Dedifferentiated amniotic fluid mesenchymal stem cell (primary cell): ENCODE measurements around the gene MFSD12.
A peak's percentile ranks its signal among the peaks of the same experiment; 100 is the strongest.

Experiments
- DNase-seq: peaks from one replicate; pipeline ENCODE4 v3.0.0-alpha.2; 2016; ENCODE audit errors: extremely low spot score

Gene MFSD12

DNA sequence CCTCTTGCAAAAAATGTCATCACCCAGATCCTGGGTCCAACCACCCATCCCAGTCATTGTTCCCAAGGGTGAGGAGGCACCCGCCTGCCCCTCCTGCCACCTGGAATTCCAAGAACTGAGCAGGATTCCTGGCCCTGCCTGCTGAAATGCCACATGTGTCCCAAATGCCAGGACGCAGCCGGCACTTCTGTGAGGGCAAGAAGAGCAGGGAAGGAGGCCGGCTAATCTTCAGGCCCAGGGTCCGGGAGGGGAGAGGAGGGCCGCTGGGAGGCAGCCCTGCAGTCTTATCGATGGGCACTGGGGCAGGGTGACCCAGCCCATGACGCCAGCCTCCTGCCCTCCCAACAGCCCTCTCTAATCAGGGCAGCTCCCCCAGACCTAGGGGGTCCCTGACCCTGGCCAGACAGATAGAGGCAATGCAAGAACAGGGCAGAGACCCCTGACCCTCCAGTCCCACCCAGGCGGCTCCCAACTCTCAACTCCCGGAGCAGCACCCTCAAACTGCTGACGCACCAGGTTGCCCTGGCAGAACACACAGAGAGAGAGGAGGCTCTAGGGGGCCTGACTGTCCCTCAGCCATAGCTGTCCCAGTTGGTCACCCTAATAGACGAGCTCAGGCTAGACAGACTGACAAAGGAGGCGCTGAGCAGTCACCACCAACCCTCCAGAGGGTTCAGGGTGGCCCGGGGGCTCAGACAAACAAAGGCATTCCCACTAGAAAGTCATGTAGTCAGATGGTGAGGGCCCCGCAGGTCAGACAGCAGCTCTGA lies 1.5 kb downstream of the MFSD12 start:
- DNase-seq: no peak

DNA sequence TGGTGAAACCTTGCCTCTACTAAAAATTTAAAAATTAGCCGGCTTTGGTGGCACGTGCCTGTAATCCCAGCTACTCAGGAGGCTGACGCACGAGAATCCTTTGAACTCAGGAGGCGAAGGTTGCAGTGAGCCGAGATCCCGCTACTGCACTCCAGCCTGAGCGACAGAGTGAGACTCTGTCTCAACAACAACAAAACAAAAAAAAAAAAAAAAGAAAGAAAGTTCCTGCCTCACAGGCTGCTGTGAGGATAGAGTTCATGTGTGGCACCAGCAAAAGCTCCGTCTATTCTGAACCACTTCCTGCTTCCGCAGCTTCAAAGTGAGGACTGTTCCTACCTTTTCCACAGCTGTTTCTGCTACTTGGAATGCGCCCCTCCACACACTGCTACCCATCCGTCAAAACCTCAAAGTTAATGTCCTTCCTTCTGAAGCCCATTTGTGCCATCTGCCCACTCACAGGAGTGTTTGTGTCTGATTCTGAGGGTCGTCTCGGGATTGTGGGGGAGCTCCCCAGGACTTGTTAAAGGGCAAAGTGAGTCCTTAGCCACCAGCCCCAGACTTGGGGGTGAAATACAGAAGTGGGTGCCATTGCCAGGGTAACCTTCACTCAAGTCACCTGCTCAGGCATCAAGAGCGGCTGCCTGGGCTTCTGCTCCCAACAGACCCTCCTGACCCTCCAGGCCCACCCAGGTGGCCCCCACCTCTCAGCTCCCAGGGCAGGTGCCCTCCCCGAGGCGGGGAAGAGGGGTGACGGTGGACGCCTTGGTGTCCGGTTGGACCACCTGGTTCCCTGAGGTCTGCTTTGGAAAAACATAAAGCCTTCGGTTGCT lies 2.9 kb downstream of the MFSD12 start:
- no peak for DNase-seq

DNA sequence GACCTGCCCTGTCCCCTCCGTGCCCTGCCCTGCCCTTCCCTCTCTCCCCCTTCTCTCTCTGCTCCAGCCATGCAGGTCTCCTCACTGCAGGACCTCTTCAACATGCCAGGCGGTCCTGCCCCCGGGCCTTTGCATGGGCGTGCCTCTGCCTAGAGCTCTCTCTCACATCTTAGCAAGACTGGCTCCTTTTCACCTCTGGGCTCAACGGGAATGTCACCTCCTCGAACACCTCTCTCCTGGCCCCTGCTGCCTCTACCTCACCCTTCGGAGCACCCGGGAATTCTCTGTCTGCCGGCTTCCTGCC lies 5.6 kb downstream of the MFSD12 start:
- no peak for DNase-seq

DNA sequence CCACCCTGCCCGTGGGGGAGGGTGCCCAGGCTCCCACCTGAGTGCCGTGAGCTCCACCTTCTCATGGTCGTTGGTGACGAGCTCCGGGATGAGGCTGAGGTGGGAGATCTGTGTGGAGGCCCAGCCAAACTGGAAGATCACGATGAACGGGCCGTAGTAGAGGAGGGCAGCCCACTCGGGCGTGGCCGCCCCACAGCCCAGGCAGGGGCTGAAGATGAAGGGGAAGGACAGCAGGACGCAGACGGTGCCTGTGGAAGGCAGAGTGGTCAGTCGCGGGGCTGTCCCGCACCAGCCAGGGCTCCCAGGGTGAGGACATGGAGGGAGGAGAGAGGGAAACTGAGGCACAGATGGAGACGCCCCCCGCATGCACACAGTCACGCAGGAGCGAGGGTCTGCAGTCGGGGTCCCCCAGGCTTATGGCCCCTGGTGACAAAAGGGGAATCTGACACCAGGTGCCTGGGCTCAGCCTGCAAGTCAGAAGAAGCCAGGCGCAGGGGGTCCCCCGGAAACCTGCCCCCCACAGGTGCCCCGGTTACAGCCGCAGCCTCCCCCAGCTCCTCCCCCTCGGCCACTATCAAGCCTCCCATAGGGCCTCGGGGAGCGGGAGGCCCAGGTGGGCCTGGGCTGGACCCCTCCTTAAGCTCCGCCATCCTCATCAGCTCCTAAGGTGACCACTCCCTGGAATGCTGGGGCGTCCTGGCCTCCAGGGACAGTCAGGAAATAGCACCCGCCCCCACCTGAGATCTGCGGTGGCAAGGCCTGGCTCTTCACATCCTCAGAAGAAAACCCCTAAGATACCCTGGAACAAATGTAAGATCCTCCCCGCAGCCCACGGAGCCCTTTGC lies 6.2 kb downstream of the MFSD12 start:
- no peak for DNase-seq

DNA sequence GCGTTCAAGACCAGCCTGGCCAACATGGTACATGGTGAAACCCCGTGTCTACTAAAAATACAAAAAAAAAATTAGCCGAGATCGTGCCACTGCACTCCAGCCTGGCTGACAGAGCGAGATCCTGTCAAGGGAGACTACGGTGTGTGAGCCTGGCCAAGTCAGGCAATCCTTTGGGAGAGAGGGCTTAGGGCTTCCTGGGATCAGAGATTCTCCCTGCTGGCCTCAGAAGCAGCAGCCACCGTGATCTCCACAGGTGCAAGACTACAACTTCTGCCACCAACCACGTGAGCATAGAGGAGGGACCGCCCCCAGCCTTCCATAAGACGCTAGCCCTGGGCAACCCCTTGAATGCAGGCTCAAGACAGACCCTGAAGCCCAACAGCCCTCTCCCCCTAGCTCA lies 7.6 kb downstream of the MFSD12 start:
- DNase-seq: no peak

DNA sequence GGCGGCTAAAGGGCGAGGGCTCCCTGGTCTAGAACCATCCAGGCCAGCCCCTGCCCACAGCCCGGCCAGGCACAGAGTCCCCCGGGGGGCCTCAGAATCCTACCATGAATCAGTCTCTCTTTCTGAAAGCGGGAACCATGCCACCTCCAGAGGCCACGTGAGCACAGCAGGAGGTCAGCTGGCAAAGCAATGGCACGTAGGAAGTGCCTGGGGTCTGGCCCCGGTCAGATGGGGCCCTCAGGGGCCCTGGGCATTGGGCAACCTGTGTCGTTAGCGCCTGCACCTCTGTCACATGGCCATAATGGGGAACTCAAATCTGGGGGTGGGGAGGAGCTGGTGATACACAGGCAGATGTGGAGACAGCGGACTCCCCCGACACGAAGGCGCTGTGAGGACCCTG lies 8.8 kb downstream of the MFSD12 start:
- no peak for DNase-seq

DNA sequence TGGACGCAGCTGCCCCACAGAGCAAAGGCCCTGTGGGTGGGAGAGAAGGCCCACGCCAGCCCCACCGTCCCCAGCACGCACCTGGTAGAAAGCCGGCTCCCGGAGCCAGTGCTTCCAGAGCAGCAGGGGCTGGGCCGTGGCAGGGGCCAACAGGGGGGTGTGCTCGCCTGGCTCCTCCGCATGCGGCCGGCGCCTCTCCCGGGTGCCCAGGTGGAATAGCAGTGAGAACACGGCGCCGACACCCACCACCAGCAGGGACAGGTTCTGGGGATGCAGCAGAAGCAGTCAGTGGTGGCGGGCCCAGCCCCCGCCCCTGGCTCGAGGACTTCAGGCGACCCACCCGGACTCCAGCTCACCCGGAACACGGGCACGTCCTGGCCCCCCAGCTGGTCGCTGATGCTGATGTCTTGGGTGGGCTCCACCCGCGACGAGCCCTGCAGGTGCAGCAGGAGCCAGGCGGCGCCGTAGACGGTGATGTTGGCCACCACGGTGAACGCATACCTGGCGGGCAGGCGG lies 9.6 kb downstream of the MFSD12 start:
- no peak for DNase-seq

DNA sequence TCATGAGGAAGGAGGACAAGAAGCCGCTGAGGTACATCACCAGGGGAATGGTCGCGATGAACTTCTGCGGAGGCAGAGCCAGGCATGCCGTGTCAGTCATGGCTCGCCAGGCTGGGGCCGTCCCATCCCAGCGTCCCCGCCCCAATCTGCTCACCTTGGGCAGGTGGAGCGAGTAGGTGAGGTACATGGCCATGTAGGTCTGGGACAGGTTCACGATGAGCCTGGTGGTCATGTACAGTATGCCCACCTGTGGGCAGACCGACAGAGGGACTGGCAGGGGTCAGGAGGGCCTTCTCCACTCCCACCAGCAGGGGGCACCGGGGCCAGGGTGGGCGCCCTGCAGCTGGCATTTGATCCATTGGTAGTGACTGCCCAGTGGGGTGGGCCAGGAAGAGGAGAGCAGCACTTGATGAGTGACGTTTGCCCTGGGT lies 10.1 kb downstream of the MFSD12 start:
- DNase-seq: no peak

DNA sequence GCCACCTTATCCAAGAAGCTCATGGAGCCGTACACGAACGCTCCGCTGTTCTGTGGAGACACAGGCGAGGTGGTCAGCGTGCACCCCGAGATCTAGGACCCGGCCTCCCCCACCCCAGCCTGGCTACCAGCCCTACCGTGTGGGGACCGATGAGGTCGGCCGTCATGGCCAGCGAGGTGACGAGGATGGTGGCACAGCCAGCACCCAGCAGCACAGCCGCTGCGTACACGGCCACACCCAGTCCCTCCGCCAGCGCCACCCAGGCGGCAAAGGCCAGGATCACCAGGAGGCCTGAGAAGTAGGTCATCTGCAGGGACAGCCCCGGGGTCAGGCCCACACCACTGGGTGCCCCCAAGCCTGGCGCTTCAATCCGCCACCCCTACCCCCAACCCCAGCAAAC lies 11.3 kb downstream of the MFSD12 start:
- DNase-seq: no peak

DNA sequence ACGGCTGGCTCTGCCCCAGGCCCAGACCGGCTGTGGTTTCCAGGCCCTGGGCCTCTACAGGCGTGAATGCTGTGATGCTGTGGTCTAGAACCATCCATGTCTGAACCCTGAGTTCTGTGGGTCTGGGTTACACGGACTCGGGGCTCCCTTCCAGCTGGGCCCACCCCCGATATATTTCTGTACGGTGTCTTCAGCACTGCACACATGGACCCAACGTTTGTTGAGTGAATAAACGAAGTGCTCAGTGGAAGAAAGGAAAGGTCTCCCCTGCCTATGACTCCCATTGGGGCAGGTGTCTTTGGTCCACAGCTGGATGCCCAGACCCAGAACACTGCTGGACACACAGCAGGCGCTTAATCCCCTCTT lies 11.7 kb downstream of the MFSD12 start:
- no peak for DNase-seq

DNA sequence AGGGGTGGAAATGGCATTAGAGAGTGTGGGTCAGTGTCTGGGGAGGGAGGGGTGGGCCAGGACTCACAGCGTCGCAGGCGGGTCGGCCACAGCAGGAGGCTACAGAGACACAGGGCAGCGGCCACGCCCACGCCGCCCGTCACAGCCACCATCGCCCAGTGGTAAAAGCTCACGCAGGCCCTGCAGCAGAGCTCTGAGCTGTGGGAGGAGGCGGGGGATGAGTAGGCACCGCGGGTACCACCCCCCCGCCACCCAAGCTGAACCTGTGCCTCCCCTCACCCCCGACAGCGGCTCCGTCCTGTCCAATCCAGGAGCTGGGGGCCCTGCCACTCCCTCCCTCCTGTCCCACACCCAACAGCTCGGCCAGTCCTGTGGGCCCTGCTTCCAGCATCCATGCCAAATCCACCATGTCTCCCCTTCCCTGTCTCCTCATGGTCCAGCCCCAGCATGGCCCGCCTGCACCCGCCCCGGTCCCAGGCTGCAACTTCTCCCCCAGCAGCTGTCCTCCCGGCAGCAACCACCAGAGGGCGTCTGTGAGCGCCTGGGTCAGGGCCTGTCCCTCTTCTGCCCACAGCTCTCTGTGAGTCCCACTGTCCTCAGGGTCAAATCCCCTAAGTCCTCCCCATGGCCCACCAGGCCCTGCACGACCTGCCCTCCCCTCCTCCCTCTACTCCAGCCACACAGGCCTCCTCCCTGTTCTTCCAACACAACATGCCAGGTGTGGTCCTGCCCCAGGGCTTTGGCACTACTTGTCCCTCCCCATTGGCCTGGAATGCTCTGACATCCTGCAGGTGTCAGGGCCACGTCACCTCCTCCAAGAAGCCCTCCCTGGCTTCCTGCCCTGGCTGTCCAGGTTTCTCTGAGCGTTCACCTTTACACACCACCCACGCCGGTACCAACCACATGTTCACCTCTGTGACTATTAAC lies 12.4 kb downstream of the MFSD12 start:
- DNase-seq: peak; percentile 26

DNA sequence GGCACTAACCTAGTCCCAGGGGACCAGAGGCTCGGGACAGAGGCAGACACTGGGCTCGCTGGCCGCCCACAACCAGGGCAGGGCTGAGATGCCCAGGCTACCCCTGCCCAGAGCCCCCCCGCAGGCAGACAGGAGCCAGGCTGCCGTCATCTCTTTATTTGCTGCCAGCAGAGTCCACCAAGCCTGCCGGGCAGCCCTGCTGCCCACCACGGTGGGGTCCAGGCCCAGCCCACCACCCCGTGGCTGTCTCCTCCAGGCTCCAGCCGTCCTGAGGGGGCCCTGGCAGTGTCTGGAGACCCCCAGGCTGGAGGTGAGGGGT lies 13.4 kb downstream of the MFSD12 start:
- DNase-seq: no peak

DNA sequence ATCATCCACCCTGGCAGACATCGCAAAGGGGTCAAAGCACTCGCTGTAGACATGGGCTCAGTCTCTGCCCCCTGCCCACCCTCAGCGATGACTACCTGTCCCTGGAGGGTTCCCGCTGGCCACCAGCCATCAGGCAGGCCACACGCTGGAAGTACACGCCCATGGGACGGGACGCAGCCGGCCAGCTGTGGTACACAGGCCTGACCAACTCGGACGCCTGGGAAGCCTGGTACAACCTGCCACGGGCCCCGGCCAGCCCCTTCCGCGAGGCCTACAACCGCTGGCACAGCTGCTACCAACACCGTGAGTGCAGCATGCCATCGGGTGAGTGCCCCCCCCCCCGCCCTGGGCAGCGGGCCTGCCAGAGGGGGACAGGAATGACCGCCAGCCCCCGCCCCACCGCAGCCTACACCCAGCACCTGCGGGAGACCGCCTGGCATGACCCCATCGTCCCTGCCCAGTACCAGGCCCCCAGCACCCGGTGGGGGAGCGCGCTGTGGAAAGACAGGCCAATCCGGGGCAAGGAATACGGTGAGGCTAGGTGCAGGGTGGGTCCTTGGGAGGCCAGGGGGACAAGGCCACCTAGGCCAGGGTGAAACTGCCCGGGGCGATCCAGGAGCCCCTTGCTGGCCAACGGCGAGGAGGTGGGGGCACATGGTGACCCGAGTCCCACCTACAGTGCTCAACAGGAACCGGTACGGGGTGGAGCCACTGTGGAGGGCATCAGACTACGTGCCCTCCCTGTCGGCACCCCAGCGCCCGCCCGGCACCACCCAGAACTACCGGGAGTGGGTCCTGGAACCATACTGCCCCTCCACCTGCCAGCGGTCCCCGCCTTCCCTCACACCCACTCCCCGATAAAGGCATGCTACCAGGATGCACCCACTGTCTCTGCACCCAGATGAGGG lies 14.0 kb downstream of the MFSD12 start:
- no peak for DNase-seq

DNA sequence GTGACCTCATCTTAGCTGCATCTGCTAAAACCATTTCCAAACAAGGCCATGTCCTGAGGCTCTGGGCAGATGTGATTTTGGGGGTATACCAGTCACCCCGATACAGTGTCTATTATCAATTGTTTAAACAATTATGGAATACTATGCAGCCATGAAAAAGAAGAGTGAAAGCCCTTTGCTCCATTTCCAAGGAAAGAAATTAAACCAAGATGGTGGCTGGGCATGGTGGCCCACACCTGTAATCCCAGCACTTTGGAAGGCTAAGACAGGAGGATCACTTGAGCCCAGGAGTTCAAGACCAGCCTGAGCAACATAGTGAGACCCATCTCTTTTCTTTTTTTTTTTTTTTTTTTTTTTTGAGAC lies 17.6 kb downstream of the MFSD12 start:
- DNase-seq: no peak

DNA sequence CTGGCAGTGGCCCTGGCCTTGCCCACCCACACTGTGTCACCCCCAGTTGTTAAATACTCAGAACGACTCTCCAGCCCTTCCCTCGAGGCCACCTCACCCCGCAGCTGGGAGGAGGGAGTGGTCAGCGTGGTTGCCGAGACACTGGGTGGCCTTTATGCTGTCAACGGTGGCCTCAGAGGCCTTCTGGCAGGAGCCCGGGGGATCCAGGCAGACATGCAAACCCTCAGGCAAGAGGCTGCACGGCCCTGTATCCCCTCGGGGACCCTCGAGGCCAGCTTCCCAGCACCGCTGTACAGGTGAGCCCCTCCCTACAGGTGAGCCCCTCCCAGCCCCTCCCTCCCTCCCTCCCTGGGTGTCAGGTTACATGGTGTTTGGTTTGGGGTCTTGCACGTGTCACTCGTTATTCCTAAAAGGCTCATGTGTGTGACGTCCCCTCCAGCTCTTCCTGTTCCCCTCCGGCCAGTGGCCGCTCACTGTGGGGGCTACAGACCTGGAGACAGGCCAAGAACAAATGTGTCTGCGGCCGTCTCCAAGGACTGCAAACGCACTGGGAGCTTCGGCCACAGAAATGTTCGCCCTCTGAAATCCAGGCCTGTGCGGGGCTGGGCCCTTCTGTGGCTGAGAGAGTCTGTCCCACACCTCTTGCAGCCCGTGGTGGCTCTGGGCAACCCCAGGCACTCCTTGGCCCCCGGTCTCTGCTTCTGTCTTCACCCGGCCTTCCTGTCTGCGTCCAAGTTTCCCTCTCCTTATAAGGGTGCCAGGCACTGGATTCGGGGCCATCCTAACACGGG lies 18.2 kb downstream of the MFSD12 start, which contains the start of gene TEKTIP1:
Gene TEKTIP1, plus strand, starts transcription at position 210 of the 791 bp plus-strand sequence. Its CDS starts 4 bp downstream, at position 214.
- DNase-seq: no peak

DNA sequence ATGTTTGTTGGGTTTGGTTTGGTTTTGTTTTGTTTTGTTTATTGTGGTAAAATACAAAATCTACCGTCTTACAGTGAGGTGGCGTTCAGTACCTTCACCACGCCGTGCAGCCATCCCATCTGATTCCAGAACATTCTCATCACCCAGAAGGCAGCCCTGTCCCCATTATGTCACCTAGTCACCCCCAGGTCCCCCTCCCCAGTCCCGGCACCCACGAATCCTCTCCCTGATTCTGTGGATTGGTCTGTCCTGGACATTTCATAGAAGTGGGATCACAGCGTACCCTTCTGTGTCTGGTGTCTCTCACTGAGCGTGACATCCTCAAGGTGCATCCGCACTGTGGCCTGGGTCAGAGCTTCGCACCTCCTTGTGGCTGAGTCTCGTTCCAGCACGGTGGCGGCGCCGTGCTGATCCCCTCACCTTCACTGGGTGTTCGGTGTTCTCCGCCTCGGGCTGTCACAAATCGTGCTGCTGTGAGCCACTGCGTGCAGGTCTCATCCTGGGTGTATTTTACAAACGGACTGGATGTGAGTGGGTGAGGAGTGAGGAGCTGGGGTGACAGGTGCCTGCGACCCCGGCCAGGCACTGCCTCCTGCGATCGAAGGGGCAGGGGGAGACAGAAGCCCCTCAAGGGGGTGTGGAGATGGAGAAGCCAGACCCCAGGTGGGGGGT lies 19.0 kb downstream of the MFSD12 start:
- no peak for DNase-seq

DNA sequence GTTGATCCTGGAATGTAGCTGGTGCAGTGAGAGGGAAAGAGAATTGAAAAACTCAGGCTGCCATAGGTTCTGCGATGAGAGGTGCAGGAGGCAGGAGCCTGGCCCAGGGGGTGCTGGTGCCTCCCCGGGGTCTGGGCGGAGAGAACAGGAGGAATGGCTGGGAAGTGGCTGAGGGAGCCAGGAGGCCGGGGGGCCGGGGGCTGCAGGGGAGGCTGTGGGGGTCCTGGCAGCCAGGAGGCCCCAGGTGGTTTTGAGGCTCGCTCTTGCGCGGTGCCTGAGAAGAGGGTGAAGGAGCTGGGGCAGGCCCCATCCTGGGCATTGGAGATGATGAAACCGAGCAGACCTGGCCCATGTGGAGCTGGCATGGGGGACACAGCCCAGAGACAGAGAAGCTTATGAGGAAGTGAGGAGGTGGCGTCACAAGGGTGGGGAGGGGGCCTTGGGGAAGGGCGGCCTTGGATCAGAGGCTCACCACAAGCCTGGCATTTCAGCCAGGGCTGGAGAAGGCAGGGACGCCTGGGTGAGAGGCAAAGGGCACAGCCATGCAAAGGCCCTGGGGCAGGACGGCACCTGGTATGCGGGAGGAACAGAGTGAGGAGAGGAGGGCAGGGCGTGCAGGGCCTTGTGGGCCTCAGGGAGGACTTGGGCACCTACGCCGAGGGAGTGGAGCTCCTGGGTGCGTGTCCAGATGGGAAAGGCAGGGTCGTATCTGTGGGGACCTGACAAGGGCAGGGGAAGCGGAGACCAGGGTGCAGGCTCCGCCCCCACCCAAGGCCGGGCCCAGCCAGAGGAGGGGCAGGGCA lies 19.7 kb downstream of the MFSD12 start:
- no peak for DNase-seq

DNA sequence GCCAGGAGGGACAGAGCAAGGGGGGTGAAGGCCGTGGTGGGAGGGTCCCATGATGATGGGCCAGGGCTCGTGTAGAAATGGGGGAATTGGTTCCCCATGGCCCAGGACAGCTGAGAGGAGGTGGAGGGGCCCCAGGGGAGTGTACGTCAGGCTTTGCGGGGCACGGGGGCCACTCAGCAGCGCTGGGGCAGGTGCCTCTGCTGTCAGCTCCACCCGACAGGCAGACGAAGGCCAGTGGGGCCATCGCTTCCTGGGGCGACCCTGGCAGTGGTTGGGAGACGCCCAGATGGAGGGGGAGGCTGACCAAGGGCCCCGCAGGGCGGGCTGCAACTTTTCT lies 20.3 kb downstream of the MFSD12 start:
- DNase-seq: no peak
